IMR-90 (cell line): ENCODE data around the gene TPR.

Source experiments
- BHLHE40 ChIP-seq: fragments of 150-350 bp; IDR thresholded peaks from 2 replicates; pipeline ENCODE4 v1.6.1; 2016; ENCODE audit warnings: mild to moderate bottlenecking, low read depth, low read length
- CEBPB ChIP-seq: IDR thresholded peaks from 2 replicates; pipeline ENCODE4 v1.6.1; 2012; ENCODE audit warnings: low read depth, low read length, improper control_type of control experiment
- CTCF ChIP-seq: conservative IDR thresholded peaks from 2 replicates; pipeline ENCODE4 v1.5.1; 2012; ENCODE audit warnings: mild to moderate bottlenecking, low read depth, low read length, improper control_type of control experiment
- ELK1 ChIP-seq: fragments of 150-350 bp; IDR thresholded peaks from 2 replicates; pipeline ENCODE4 v1.6.1; 2016; ENCODE audit warnings: low read depth, mild to moderate bottlenecking, low read length, moderate library complexity, borderline replicate concordance
- MAFK ChIP-seq: IDR thresholded peaks from 2 replicates; pipeline ENCODE4 v1.6.1; 2012; ENCODE audit warnings: low read depth, low read length, improper control_type of control experiment
- MAZ ChIP-seq: IDR thresholded peaks from 2 replicates; pipeline ENCODE4 v1.6.1; 2012; ENCODE audit warnings: low read depth, mild to moderate bottlenecking, low read length, improper control_type of control experiment, moderate library complexity, borderline replicate concordance
- MXI1 ChIP-seq: IDR thresholded peaks from 2 replicates; pipeline ENCODE4 v1.6.1; 2012; ENCODE audit warnings: low read depth, mild to moderate bottlenecking, low read length, moderate library complexity, borderline replicate concordance
- NFE2L2 ChIP-seq: fragments of 150-350 bp; IDR thresholded peaks from 2 replicates; pipeline ENCODE4 v1.6.1; 2016; ENCODE audit warnings: low read depth, mild to moderate bottlenecking, low read length
- POLR2A ChIP-seq: IDR thresholded peaks from 2 replicates; pipeline ENCODE4 v1.6.1; 2012; ENCODE audit warnings: mild to moderate bottlenecking, low read depth, low read length
- RAD21 ChIP-seq: IDR thresholded peaks from 2 replicates; pipeline ENCODE4 v1.6.1; 2012; ENCODE audit warnings: low read length, improper control_type of control experiment
- RFX5 ChIP-seq: IDR thresholded peaks from 2 replicates; pipeline ENCODE4 v1.8.0; 2012; ENCODE audit warnings: low read depth, mild to moderate bottlenecking, low read length, moderate library complexity
- USF2 ChIP-seq: fragments of 150-350 bp; IDR thresholded peaks from 2 replicates; pipeline ENCODE4 v1.6.1; 2017; ENCODE audit warnings: mild to moderate bottlenecking, antibody characterized with exemption, low read length, low read depth

- no peak for TF ChIP-seq MAFK
- no peak for TF ChIP-seq POLR2A
- no peak for TF ChIP-seq CTCF
- TF ChIP-seq ELK1: no peak
- TF ChIP-seq MXI1: no peak
- no peak for TF ChIP-seq RFX5
- no peak for TF ChIP-seq CEBPB
- no peak for TF ChIP-seq RAD21
- no peak for TF ChIP-seq NFE2L2
- TF ChIP-seq USF2: no peak
- no peak for TF ChIP-seq MAZ
- no peak for TF ChIP-seq BHLHE40
These were observed 68.5 kb downstream of the TPR start for GRCh38 chr1:186306533-186306932.
